ENCODE data around the gene HOXC11.
A peak's percentile ranks its signal among the peaks of the same experiment; 100 is the strongest.

The HOXC11 gene

GRCh38 chr12:53983950-53984572 lies 11.1 kb downstream of the HOXC11 start:
- Histone ChIP-seq H3K9me3 (ENCODE audit: control insufficient read depth in 1 of 2, low read length in 2 of 2) (peaks cover 0 to 4% of the 10 kb centered on the region in 2 donors), H3K36me3 (ENCODE audit: control insufficient read depth in 1 of 2, insufficient read depth in 2 of 2, low read length in 2 of 2) (no peaks in the 10 kb centered on the region), H3K27me3 (ENCODE audit: low read depth, low read length) (peaks cover 91% of the 10 kb centered on the region), H3K27ac (ENCODE audit: low read length) (no peak overlapping the region), H3K4me3 (ENCODE audit: low read depth in 1 of 2, low read length in 2 of 2) (no peak overlapping the region), H3K4me1 (ENCODE audit: control insufficient read depth in 1 of 2, insufficient read depth in 2 of 2, low read length in 2 of 2) (peaks cover 0 to 30% of the 10 kb centered on the region in 2 donors)

- peak within 1 kb of the TSS; percentile 37 to 47 for H3K4me3 ChIP-seq (ENCODE audit: low read depth in 1 of 2, low read length in 2 of 2)
- no peaks in the 10 kb centered on the region for H3K36me3 ChIP-seq (ENCODE audit: control insufficient read depth in 1 of 2, insufficient read depth in 2 of 2, low read length in 2 of 2)
- H3K27ac ChIP-seq (ENCODE audit: low read length) = no peak within 1 kb of the TSS
- H3K9me3 ChIP-seq (ENCODE audit: control insufficient read depth in 1 of 2, low read length in 2 of 2) = peaks cover 0 to 4% of the 10 kb centered on the region in 2 donors
- peaks cover 0 to 30% of the 10 kb centered on the region in 2 donors for H3K4me1 ChIP-seq (ENCODE audit: control insufficient read depth in 1 of 2, insufficient read depth in 2 of 2, low read length in 2 of 2)
- peaks cover 91% of the 10 kb centered on the region for H3K27me3 ChIP-seq (ENCODE audit: low read depth, low read length)
These were observed 12.2 kb downstream of the HOXC11 start, which contains the start of gene HOXC10 for GRCh38 chr12:53984901-53985691. TSS of gene HOXC10 (plus strand) at chr12:53985146. CDS start at chr12:53985260, 114 bp downstream.

- H3K27me3 ChIP-seq (ENCODE audit: low read depth, low read length) = peaks cover 93% of the 10 kb centered on the region
- H3K4me3 ChIP-seq (ENCODE audit: low read depth in 1 of 2, low read length in 2 of 2) = peak overlapping the region in 1 of 2 donors; percentile 47
- H3K4me1 ChIP-seq (ENCODE audit: control insufficient read depth in 1 of 2, insufficient read depth in 2 of 2, low read length in 2 of 2) = peaks cover 0 to 30% of the 10 kb centered on the region in 2 donors
- H3K9me3 ChIP-seq (ENCODE audit: control insufficient read depth in 1 of 2, low read length in 2 of 2) = peaks cover 0 to 4% of the 10 kb centered on the region in 2 donors
- H3K27ac ChIP-seq (ENCODE audit: low read length) = no peak overlapping the region
- H3K36me3 ChIP-seq (ENCODE audit: control insufficient read depth in 1 of 2, insufficient read depth in 2 of 2, low read length in 2 of 2) = no peaks in the 10 kb centered on the region
These were observed 12.7 kb downstream of the HOXC11 start for GRCh38 chr12:53985692-53985993.

GRCh38 chr12:53985994-53986685 lies 13.2 kb downstream of the HOXC11 start:
- Histone ChIP-seq H3K4me1 (ENCODE audit: control insufficient read depth in 1 of 2, insufficient read depth in 2 of 2, low read length in 2 of 2) (peaks cover 0 to 30% of the 10 kb centered on the region in 2 donors), H3K4me3 (ENCODE audit: low read depth in 1 of 2, low read length in 2 of 2) (peak overlapping the region in 1 of 2 donors; percentile 47), H3K27ac (ENCODE audit: low read length) (no peak overlapping the region), H3K27me3 (ENCODE audit: low read depth, low read length) (peaks cover 93% of the 10 kb centered on the region), H3K36me3 (ENCODE audit: control insufficient read depth in 1 of 2, insufficient read depth in 2 of 2, low read length in 2 of 2) (no peaks in the 10 kb centered on the region), H3K9me3 (ENCODE audit: control insufficient read depth in 1 of 2, low read length in 2 of 2) (peaks cover 0 to 4% of the 10 kb centered on the region in 2 donors)

- Histone ChIP-seq H3K27me3 (ENCODE audit: low read depth, low read length) (peaks cover 95% of the 10 kb centered on the region), H3K4me1 (ENCODE audit: control insufficient read depth in 1 of 2, insufficient read depth in 2 of 2, low read length in 2 of 2) (peaks cover 0 to 30% of the 10 kb centered on the region in 2 donors), H3K27ac (ENCODE audit: low read length) (no peak overlapping the region), H3K4me3 (ENCODE audit: low read depth in 1 of 2, low read length in 2 of 2) (no peak overlapping the region), H3K36me3 (ENCODE audit: control insufficient read depth in 1 of 2, insufficient read depth in 2 of 2, low read length in 2 of 2) (no peaks in the 10 kb centered on the region), H3K9me3 (ENCODE audit: control insufficient read depth in 1 of 2, low read length in 2 of 2) (peaks cover 0 to 4% of the 10 kb centered on the region in 2 donors)
These were observed 14.0 kb downstream of the HOXC11 start for GRCh38 chr12:53986686-53987483.

- Histone ChIP-seq H3K4me1 (ENCODE audit: control insufficient read depth in 1 of 2, insufficient read depth in 2 of 2, low read length in 2 of 2) (peaks cover 0 to 27% of the 10 kb centered on the region in 2 donors), H3K4me3 (ENCODE audit: low read depth in 1 of 2, low read length in 2 of 2) (no peak overlapping the region), H3K36me3 (ENCODE audit: control insufficient read depth in 1 of 2, insufficient read depth in 2 of 2, low read length in 2 of 2) (no peaks in the 10 kb centered on the region), H3K9me3 (ENCODE audit: control insufficient read depth in 1 of 2, low read length in 2 of 2) (peaks cover 0 to 4% of the 10 kb centered on the region in 2 donors), H3K27me3 (ENCODE audit: low read depth, low read length) (peaks cover 93% of the 10 kb centered on the region), H3K27ac (ENCODE audit: low read length) (no peak overlapping the region)
These were observed 14.9 kb downstream of the HOXC11 start for GRCh38 chr12:53987787-53988230.

- Histone ChIP-seq H3K9me3 (ENCODE audit: control insufficient read depth in 1 of 2, low read length in 2 of 2) (no peaks in the 10 kb centered on the region), H3K27ac (ENCODE audit: low read length) (no peak overlapping the region), H3K4me1 (ENCODE audit: control insufficient read depth in 1 of 2, insufficient read depth in 2 of 2, low read length in 2 of 2) (peaks cover 0 to 18% of the 10 kb centered on the region in 2 donors), H3K36me3 (ENCODE audit: control insufficient read depth in 1 of 2, insufficient read depth in 2 of 2, low read length in 2 of 2) (no peaks in the 10 kb centered on the region), H3K4me3 (ENCODE audit: low read depth in 1 of 2, low read length in 2 of 2) (no peak overlapping the region), H3K27me3 (ENCODE audit: low read depth, low read length) (peaks cover 93% of the 10 kb centered on the region)
These were observed 15.8 kb downstream of the HOXC11 start for GRCh38 chr12:53988541-53989226.

GRCh38 chr12:53989227-53990113 lies 16.5 kb downstream of the HOXC11 start:
- Histone ChIP-seq H3K4me1 (ENCODE audit: control insufficient read depth in 1 of 2, insufficient read depth in 2 of 2, low read length in 2 of 2) (peaks cover 0 to 24% of the 10 kb centered on the region in 2 donors), H3K27me3 (ENCODE audit: low read depth, low read length) (peaks cover 95% of the 10 kb centered on the region), H3K9me3 (ENCODE audit: control insufficient read depth in 1 of 2, low read length in 2 of 2) (no peaks in the 10 kb centered on the region), H3K36me3 (ENCODE audit: control insufficient read depth in 1 of 2, insufficient read depth in 2 of 2, low read length in 2 of 2) (no peaks in the 10 kb centered on the region), H3K4me3 (ENCODE audit: low read depth in 1 of 2, low read length in 2 of 2) (no peak overlapping the region), H3K27ac (ENCODE audit: low read length) (no peak overlapping the region)

GRCh38 chr12:53990311-53991076 lies 17.6 kb downstream of the HOXC11 start:
- peaks cover 98% of the 10 kb centered on the region for H3K27me3 ChIP-seq (ENCODE audit: low read depth, low read length)
- no peaks in the 10 kb centered on the region for H3K36me3 ChIP-seq (ENCODE audit: control insufficient read depth in 1 of 2, insufficient read depth in 2 of 2, low read length in 2 of 2)
- peaks cover 0 to 27% of the 10 kb centered on the region in 2 donors for H3K4me1 ChIP-seq (ENCODE audit: control insufficient read depth in 1 of 2, insufficient read depth in 2 of 2, low read length in 2 of 2)
- H3K9me3 ChIP-seq (ENCODE audit: control insufficient read depth in 1 of 2, low read length in 2 of 2) = no peaks in the 10 kb centered on the region
- H3K4me3 ChIP-seq (ENCODE audit: low read depth in 1 of 2, low read length in 2 of 2) = no peak overlapping the region
- H3K27ac ChIP-seq (ENCODE audit: low read length) = no peak overlapping the region
